CD4-positive, alpha-beta T cell (primary cell): Measurements from ENCODE around the gene YPEL5. TPM values are rescaled to one million over a fixed set of nuclear protein-coding genes. Genes with fewer than 3 reads are reported as not detected.

Experiments used
- ATAC-seq: fragments of 200-7000 bp; cut with Tn5 transposase; one replicate; pipeline ENCODE4 v1.10.0; 2022; ENCODE audit warnings: mild to moderate bottlenecking; ENCODE audit not compliant: poor library complexity
- CTCF ChIA-PET: fragments of 350-600 bp; sonication (Branson Sonifier 250); formaldehyde crosslinking; loops from one replicate; lab custom pipeline; 2021; ENCODE audit warnings: antibody characterized with exemption, inconsistent platforms; lab: Charles Lee
- POLR2A ChIA-PET: fragments of 350-600 bp; sonication (Branson Sonifier 250); formaldehyde crosslinking; loops from one replicate; lab custom pipeline; 2021; ENCODE audit warnings: antibody characterized with exemption, inconsistent platforms; lab: Charles Lee
- DNase-seq, 14 experiments: peaks; one replicate each; pipeline ENCODE4 v3.0.0-alpha.2; 2013 to 2020; ENCODE audit warnings: mixed read lengths in 2 of 14
- H3K27ac ChIP-seq, 2 donors: one replicate each; pipeline versions ENCODE4 v1.5.1 to v1.7.0; 2013; ENCODE audit warnings: low read length in 2 of 2, low read depth in 1 of 2, mild to moderate bottlenecking in 1 of 2
- H3K27me3 ChIP-seq, 2 experiments: 1 replicate in 1 of 2; 2 replicates in 1 of 2; pipeline versions ENCODE4 v1.6.1 to v1.7.0; 2013; ENCODE audit warnings: low read length in 2 of 2, control low read depth in 1 of 2, mild to moderate bottlenecking in 1 of 2, moderate library complexity in 1 of 2; ENCODE audit not compliant: insufficient read depth in 2 of 2, control insufficient read depth in 1 of 2
- H3K36me3 ChIP-seq: one replicate; pipeline ENCODE4 v1.6.1; 2013; ENCODE audit warnings: low read length, control low read depth; ENCODE audit not compliant: insufficient read depth
- H3K4me1 ChIP-seq: one replicate; pipeline ENCODE4 v1.6.1; 2013; ENCODE audit warnings: low read length, control low read depth; ENCODE audit not compliant: insufficient read depth
- H3K4me3 ChIP-seq: one replicate; pipeline ENCODE4 v1.5.1; 2013; ENCODE audit warnings: mild to moderate bottlenecking, low read length, moderate library complexity
- H3K9me3 ChIP-seq, 2 experiments: 1 replicate in 1 of 2; 2 replicates in 1 of 2; pipeline versions ENCODE4 v1.6.1 to v1.7.0; 2013; ENCODE audit warnings: low read length in 2 of 2, mild to moderate bottlenecking in 2 of 2, control low read depth in 1 of 2, moderate library complexity in 1 of 2; ENCODE audit not compliant: control insufficient read depth in 1 of 2, insufficient read depth in 1 of 2
- H3K27ac Mint-ChIP-seq: one replicate; pipeline ENCODE4 v1.8.0; 2020; ENCODE audit warnings: mixed read lengths
- H3K27me3 Mint-ChIP-seq: one replicate; pipeline ENCODE4 v1.8.0; 2021; ENCODE audit warnings: mixed read lengths
- H3K36me3 Mint-ChIP-seq: one replicate; pipeline ENCODE4 v1.8.0; 2021; ENCODE audit warnings: low read depth, mixed read lengths
- H3K4me1 Mint-ChIP-seq: one replicate; pipeline ENCODE4 v1.8.0; 2021; ENCODE audit warnings: low read depth, mixed read lengths
- H3K4me3 Mint-ChIP-seq: one replicate; pipeline ENCODE4 v1.8.0; 2020; ENCODE audit warnings: mild to moderate bottlenecking, mixed read lengths
- H3K9me3 Mint-ChIP-seq: one replicate; pipeline ENCODE4 v1.8.0; 2020; ENCODE audit warnings: mixed read lengths
- intact Hi-C, 2 experiments: fragments of 100-400 bp; cut with DNase I in 1 of 2; cut with micrococcal nuclease in 1 of 2; formaldehyde crosslinking; loops; one replicate each; pipeline versions ENCODE4 v1.15.1 to v1.9.0; 2023 to 2025; cut with DNase I, micrococcal nuclease
- total RNA-seq, 174 experiments: library from RNA in 2 of 174; stranded (reverse) in 2 of 174; gene quantifications; one replicate each; pipeline ENCODE4 v1.2.3 and lab custom pipeline; 2021 to 2026
- TF ChIP-seq, protein P1 (sequence below): fragments of 200-600 bp; IDR thresholded peaks from one replicate; pipeline ENCODE4 v1.8.0; 2022; ENCODE audit warnings: antibody characterized with exemption, mild to moderate bottlenecking

The YPEL5 gene
- total RNA-seq, 2 experiments from 2014 or later, result 932 to 972 TPM

- ChIA-PET CTCF (interaction anchor here (0.7 to 4.5 kb wide), 2 partner anchors 13 to 77 kb away, joined by 3 to 78 read pairs; partner anchors contain the start of gene YPEL5), POLR2A (interaction anchor here (1.2 to 4.9 kb wide), 3 partner anchors 15 to 548 kb away, joined by 3 to 68 read pairs (median 53); partner anchors contain the start of gene YPEL5)
- no peaks in the 10 kb centered on the region for H3K9me3 Mint-ChIP-seq
- peak in 1 of 14 experiments; percentile 25 for DNase-seq
- peak overlapping the region; percentile 65 for H3K4me3 Mint-ChIP-seq
- no peaks in the 10 kb centered on the region for H3K9me3 ChIP-seq
- no peaks in the 10 kb centered on the region for H3K4me1 ChIP-seq
- no peaks in the 10 kb centered on the region for H3K27me3 ChIP-seq
- no peak overlapping the region for H3K27ac ChIP-seq
- peak; percentile 5 for ATAC-seq
- peaks cover 63% of the 10 kb centered on the region for H3K36me3 Mint-ChIP-seq
- H3K27me3 Mint-ChIP-seq, result no peaks in the 10 kb centered on the region
- H3K36me3 ChIP-seq, result peaks cover 51% of the 10 kb centered on the region
- TF ChIP-seq, protein P1, sequence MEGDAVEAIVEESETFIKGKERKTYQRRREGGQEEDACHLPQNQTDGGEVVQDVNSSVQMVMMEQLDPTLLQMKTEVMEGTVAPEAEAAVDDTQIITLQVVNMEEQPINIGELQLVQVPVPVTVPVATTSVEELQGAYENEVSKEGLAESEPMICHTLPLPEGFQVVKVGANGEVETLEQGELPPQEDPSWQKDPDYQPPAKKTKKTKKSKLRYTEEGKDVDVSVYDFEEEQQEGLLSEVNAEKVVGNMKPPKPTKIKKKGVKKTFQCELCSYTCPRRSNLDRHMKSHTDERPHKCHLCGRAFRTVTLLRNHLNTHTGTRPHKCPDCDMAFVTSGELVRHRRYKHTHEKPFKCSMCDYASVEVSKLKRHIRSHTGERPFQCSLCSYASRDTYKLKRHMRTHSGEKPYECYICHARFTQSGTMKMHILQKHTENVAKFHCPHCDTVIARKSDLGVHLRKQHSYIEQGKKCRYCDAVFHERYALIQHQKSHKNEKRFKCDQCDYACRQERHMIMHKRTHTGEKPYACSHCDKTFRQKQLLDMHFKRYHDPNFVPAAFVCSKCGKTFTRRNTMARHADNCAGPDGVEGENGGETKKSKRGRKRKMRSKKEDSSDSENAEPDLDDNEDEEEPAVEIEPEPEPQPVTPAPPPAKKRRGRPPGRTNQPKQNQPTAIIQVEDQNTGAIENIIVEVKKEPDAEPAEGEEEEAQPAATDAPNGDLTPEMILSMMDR, result no peak
- no peak overlapping the region for H3K4me3 ChIP-seq
- intact Hi-C loops, result loop anchor here (2.0 to 10.0 kb wide), 8 partner anchors 15 to 1363 kb away; partner anchors contain the start of genes LBH (in 1 of the 2) and YPEL5 (in 1 of the 2)
- H3K4me1 Mint-ChIP-seq, result peaks cover 46% of the 10 kb centered on the region
- peak overlapping the region; percentile 74 for H3K27ac Mint-ChIP-seq
Measured at GRCh38 chr2:30161929-30162706, 15.3 kb downstream of the YPEL5 start.

- Mint-ChIP-seq H3K9me3 (no peaks in the 10 kb centered on the region), H3K4me3 (peak overlapping the region; percentile 65), H3K27me3 (no peaks in the 10 kb centered on the region), H3K36me3 (peaks cover 56% of the 10 kb centered on the region), H3K4me1 (peaks cover 39% of the 10 kb centered on the region), H3K27ac (peak overlapping the region; percentile 74)
- H3K36me3 ChIP-seq, result peaks cover 44% of the 10 kb centered on the region
- TF ChIP-seq, protein P1, result no peak
- H3K27me3 ChIP-seq, result no peaks in the 10 kb centered on the region
- intact Hi-C loops, result loop anchor here (5.0 to 10.0 kb wide), 7 partner anchors 69 to 1362 kb away; partner anchors contain the start of gene LBH (in 1 of the 2)
- ChIA-PET CTCF (interaction anchor here (0.7 to 4.5 kb wide), 2 partner anchors 13 to 76 kb away, joined by 3 to 78 read pairs; partner anchors contain the start of gene YPEL5), POLR2A (interaction anchor here (1.2 to 4.9 kb wide), 3 partner anchors 15 to 548 kb away, joined by 3 to 68 read pairs (median 53); partner anchors contain the start of gene YPEL5)
- no peak overlapping the region for H3K4me3 ChIP-seq
- H3K9me3 ChIP-seq, result no peaks in the 10 kb centered on the region
- H3K27ac ChIP-seq, result no peak overlapping the region
- ATAC-seq, result peak; percentile 7
- DNase-seq, result peak in 1 of 14 experiments; percentile 28
- no peaks in the 10 kb centered on the region for H3K4me1 ChIP-seq
Measured at GRCh38 chr2:30162806-30163205, 16.0 kb downstream of the YPEL5 start.

DNA sequence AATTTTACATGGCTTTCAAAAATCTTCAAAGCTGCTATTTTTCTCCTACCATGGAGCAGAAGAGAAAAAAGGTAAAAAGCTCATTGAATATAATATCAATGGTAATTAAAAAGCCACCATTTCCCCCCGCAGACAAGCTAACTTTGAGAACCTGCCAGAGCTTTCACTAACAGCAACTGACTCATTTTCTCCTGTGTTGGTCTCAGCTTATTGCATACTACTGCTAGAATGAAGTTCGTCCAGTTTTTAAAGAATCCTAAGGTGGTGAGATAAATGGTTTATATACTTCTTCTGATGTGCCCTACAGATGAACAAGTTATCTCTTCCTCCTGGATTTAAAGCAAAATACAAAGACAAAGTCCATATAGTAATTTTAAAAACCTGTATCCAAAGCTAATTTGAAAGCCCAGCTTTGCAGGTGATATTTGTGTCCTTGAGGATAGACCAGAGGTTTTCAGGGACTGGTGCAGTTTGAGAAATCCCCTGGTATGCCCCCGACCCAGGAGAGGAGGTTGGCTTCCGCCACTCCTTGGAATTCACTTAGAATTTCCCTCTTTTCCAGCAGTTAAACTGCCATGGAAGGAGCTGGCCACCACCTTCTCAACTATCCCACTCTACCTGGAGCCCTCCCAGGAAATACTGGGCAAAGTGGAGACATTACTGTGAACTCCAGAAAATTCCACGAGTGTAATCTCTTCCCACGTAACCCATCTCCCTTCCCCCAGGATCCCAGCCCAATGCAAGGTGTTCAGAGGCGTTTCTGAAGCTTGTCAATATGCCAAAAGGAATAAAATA is 17.5 kb downstream of the YPEL5 start:
- Histone ChIP-seq H3K27ac (no peak overlapping the region), H3K4me1 (no peaks in the 10 kb centered on the region), H3K9me3 (no peaks in the 10 kb centered on the region), H3K36me3 (peaks cover 29% of the 10 kb centered on the region), H3K27me3 (no peaks in the 10 kb centered on the region), H3K4me3 (no peak overlapping the region)
- TF ChIP-seq, protein P1, result no peak
- no peaks in the 10 kb centered on the region for H3K9me3 Mint-ChIP-seq
- H3K4me3 Mint-ChIP-seq, result peak overlapping the region; percentile 2
- DNase-seq (peak in 1 of 14 experiments; percentile 28), ATAC-seq (peak; percentile 3)
- H3K27ac Mint-ChIP-seq, result peak overlapping the region; percentile 74
- H3K27me3 Mint-ChIP-seq, result no peaks in the 10 kb centered on the region
- intact Hi-C loops, result loop anchor here (2.0 to 10.0 kb wide), 9 partner anchors 68 to 1360 kb away; partner anchors contain the start of gene LBH (in 1 of the 2)
- ChIA-PET CTCF (interaction anchor here (0.6 to 4.5 kb wide), 41 partner anchors 9 to 548 kb away, joined by 3 to 78 read pairs (median 5); partner anchors contain the start of genes LBH and YPEL5), POLR2A (interaction anchor here (0.6 to 4.9 kb wide), 22 partner anchors 9 to 549 kb away, joined by 3 to 68 read pairs (median 4); partner anchors contain the start of genes LBH and YPEL5)
- H3K4me1 Mint-ChIP-seq, result peaks cover 25% of the 10 kb centered on the region
- peaks cover 41% of the 10 kb centered on the region for H3K36me3 Mint-ChIP-seq
